GM10266 (cell line): ENCODE results near the gene SBNO2.

Experiments used
- DNase-seq: peaks from one replicate; pipeline ENCODE4 v3.0.0; 2012; ENCODE audit errors: extremely low spot score
- CTCF ChIP-seq: IDR thresholded peaks from 2 replicates; pipeline ENCODE4 v1.5.1; 2012; ENCODE audit warnings: mild to moderate bottlenecking, low read depth; ENCODE audit not compliant: control insufficient read depth, insufficient read depth; ENCODE audit errors: missing control alignments

Gene SBNO2

DNA sequence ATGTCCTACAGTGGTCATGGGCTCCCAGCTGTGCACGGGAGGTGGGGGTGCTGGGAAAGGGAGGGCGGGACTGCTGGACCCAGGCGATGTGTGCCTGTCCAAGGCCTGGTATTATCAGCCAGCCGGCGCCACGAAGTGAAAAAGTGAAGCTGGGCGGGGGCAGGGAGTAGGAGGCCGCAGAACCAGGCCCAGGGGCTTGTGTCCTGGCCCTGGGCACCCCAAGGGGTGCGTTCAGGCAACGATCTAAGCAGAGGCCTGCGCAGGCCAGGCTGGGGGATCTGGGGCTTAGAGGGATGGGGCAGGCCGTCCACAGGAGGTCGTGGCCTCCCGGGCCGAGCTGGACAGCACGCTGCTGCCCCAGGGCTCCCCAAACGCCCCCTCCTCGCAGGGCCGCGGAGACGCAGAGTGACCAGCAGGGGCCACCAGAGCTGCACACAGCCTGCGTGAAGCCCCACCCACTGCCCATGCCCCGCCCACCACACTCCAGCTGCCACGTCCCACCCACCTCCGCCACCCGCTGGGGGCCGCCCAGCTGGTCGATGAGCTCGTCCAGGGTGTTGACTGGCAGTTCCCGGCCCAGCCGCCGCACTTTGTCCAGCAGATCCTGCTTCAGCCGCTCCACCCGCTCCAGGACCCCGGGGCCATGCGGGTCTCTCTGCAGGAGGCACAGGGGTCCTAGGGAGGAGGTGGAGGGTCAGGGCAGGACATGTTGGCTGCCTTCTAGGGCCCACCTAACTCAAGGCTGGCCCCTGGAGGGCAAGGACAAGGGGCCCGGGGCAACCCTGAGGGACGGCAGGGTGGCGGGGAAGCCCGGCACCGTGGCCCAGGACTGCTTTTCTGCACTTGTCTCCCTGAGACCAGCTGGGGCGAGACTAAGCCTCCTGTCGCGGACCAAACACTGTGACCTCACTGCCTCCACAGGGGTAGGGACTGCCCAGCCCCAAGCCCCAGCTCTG, 60.8 kb downstream of the SBNO2 start:
- peak; percentile 86 for TF ChIP-seq CTCF
- peak; percentile 99 for DNase-seq

GRCh38 chr19:1112268-1113029, 61.6 kb downstream of the SBNO2 start:
- TF ChIP-seq CTCF = no peak

GRCh38 chr19:1111641-1112267, 62.3 kb downstream of the SBNO2 start:
- DNase-seq = no peak
- TF ChIP-seq CTCF = no peak

More at GRCh38 chr19:1112268-1113029, 61.6 kb downstream of the SBNO2 start:
- DNase-seq = no peak

- no peak for DNase-seq
- TF ChIP-seq CTCF = no peak
These were observed 63.0 kb downstream of the SBNO2 start for GRCh38 chr19:1110809-1111640.

GRCh38 chr19:1109697-1110671, 64.1 kb downstream of the SBNO2 start:
- no peak for TF ChIP-seq CTCF

More at GRCh38 chr19:1109697-1110671, 64.1 kb downstream of the SBNO2 start:
- no peak for DNase-seq
